SK-N-SH treated with all-trans-retinoic acid at 6 μM for 48 hours (cell line): ENCODE data around the gene TNKS2.

Source experiments
- ATAC-seq: fragments of 200-7000 bp; cut with Tn5 transposase; 3 replicates; pipeline ENCODE4 v1.9.1; 2020; ENCODE audit warnings: mild to moderate bottlenecking, moderate library complexity
- ARNTL ChIP-seq: fragments of 450-650 bp; formaldehyde crosslinking; IDR thresholded peaks from 2 replicates; pipeline ENCODE4 v1.5.0; 2020; ENCODE audit warnings: low read depth, mild to moderate bottlenecking, moderate library complexity, borderline replicate concordance
- BACH2 ChIP-seq: fragments of 250-450 bp; sonication (Bioruptor Pico); IDR thresholded peaks from 2 replicates; pipeline ENCODE4 v1.9.0; 2021; ENCODE audit warnings: mild to moderate bottlenecking, borderline replicate concordance
- CSDC2 ChIP-seq: fragments of 250-450 bp; sonication (Bioruptor Pico); IDR thresholded peaks from 2 replicates; pipeline ENCODE4 v1.5.0; 2020; ENCODE audit warnings: mild to moderate bottlenecking, moderate library complexity
- ESRRG ChIP-seq: fragments of 250-450 bp; sonication (Bioruptor Pico); IDR thresholded peaks from 2 replicates; pipeline ENCODE4 v1.6.1; 2021; ENCODE audit warnings: mild to moderate bottlenecking
- GLIS3 ChIP-seq: fragments of 250-450 bp; sonication (Bioruptor Pico); IDR thresholded peaks from 2 replicates; pipeline ENCODE4 v1.5.0; 2020; ENCODE audit warnings: mild to moderate bottlenecking, moderate library complexity
- ISL1 ChIP-seq: fragments of 250-450 bp; sonication (Bioruptor Pico); IDR thresholded peaks from 2 replicates; pipeline ENCODE4 v2.1.2; 2022; ENCODE audit warnings: mild to moderate bottlenecking, moderate library complexity
- PATZ1 ChIP-seq: fragments of 250-450 bp; sonication (Bioruptor Pico); IDR thresholded peaks from 2 replicates; pipeline ENCODE4 v1.8.0; 2020; ENCODE audit warnings: mild to moderate bottlenecking, moderate library complexity, borderline replicate concordance
- PPARA ChIP-seq: fragments of 250-450 bp; sonication (Bioruptor Pico); IDR thresholded peaks from 2 replicates; pipeline ENCODE4 v1.5.0; 2020; ENCODE audit warnings: mild to moderate bottlenecking, borderline replicate concordance
- RARB ChIP-seq: fragments of 250-450 bp; sonication (Bioruptor Pico); IDR thresholded peaks from 2 replicates; pipeline ENCODE4 v1.8.0; 2021; ENCODE audit warnings: mild to moderate bottlenecking, moderate library complexity
- SNAI2 ChIP-seq: fragments of 250-450 bp; sonication (Bioruptor Pico); IDR thresholded peaks from 2 replicates; pipeline ENCODE4 v1.5.0; 2020; ENCODE audit warnings: mild to moderate bottlenecking, moderate library complexity
- TCF4 ChIP-seq: fragments of 250-450 bp; sonication (Bioruptor Pico); IDR thresholded peaks from 2 replicates; pipeline ENCODE4 v1.8.0; 2021; ENCODE audit warnings: mild to moderate bottlenecking, moderate library complexity, borderline replicate concordance
- TOX ChIP-seq: fragments of 250-450 bp; sonication (Bioruptor Pico); IDR thresholded peaks from 2 replicates; pipeline ENCODE4 v1.8.0; 2021; ENCODE audit warnings: mild to moderate bottlenecking, moderate library complexity, borderline replicate concordance
- TSHZ2 ChIP-seq: fragments of 250-450 bp; sonication (Bioruptor Pico); IDR thresholded peaks from 2 replicates; pipeline ENCODE4 v1.5.0; 2020; ENCODE audit warnings: mild to moderate bottlenecking, moderate library complexity
- ZFP3 ChIP-seq: fragments of 250-450 bp; sonication (Bioruptor Pico); IDR thresholded peaks from 2 replicates; pipeline ENCODE4 v1.5.0; 2020; ENCODE audit warnings: mild to moderate bottlenecking, moderate library complexity
- ZFP30 ChIP-seq: fragments of 450-650 bp; formaldehyde crosslinking; IDR thresholded peaks from 2 replicates; pipeline ENCODE4 v1.5.0; 2022; ENCODE audit warnings: mild to moderate bottlenecking, moderate library complexity
- ZNF565 ChIP-seq: fragments of 450-650 bp; formaldehyde crosslinking; conservative IDR thresholded peaks from 2 replicates; pipeline ENCODE4 v1.5.0; 2020; ENCODE audit warnings: low read depth, mild to moderate bottlenecking, moderate library complexity
- ZNF70 ChIP-seq: fragments of 450-650 bp; formaldehyde crosslinking; IDR thresholded peaks from 2 replicates; pipeline ENCODE4 v1.5.0; 2020; ENCODE audit warnings: mild to moderate bottlenecking, moderate library complexity
- ZNF8 ChIP-seq: fragments of 450-650 bp; formaldehyde crosslinking; IDR thresholded peaks from 2 replicates; pipeline ENCODE4 v1.5.0; 2020; ENCODE audit warnings: mild to moderate bottlenecking, moderate library complexity
- TF ChIP-seq, protein P1 (sequence below): fragments of 250-450 bp; sonication (Bioruptor Pico); IDR thresholded peaks from 2 replicates; pipeline ENCODE4 v1.5.1; 2020; ENCODE audit warnings: low read depth, mild to moderate bottlenecking, moderate library complexity
- TF ChIP-seq, protein P2 (sequence below): fragments of 250-450 bp; sonication (Bioruptor Pico); IDR thresholded peaks from 2 replicates; pipeline ENCODE4 v1.5.1; 2021; ENCODE audit warnings: mild to moderate bottlenecking, moderate library complexity
- TF ChIP-seq, protein P3 (sequence below): fragments of 250-450 bp; sonication (Bioruptor Pico); IDR thresholded peaks from 2 replicates; pipeline ENCODE4 v1.8.0; 2021; ENCODE audit warnings: low read depth, mild to moderate bottlenecking, moderate library complexity, borderline replicate concordance

TNKS2 gene

DNA sequence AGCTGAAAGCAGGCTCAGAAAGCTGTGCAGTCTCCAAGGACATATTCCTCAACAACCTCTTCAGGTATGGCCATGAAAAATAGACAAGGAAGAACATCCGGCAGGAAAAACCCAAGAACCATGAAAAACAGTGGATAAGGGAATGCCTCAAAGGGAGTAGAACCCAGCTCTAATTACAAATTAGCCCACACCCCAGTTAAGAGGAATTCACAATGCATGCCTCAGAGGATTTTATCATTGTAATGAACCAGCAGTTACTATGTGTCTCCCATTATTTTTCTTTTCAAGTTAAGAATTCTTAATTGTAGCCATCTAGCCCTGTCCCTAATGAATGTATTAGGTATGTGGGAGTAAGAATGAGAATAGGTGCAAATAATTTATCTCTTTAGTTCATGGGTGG is 19.7 kb upstream of the TNKS2 start:
- no peak for TF ChIP-seq ZFP30 (CRISPR knock-in tag)
- TF ChIP-seq, protein P1, sequence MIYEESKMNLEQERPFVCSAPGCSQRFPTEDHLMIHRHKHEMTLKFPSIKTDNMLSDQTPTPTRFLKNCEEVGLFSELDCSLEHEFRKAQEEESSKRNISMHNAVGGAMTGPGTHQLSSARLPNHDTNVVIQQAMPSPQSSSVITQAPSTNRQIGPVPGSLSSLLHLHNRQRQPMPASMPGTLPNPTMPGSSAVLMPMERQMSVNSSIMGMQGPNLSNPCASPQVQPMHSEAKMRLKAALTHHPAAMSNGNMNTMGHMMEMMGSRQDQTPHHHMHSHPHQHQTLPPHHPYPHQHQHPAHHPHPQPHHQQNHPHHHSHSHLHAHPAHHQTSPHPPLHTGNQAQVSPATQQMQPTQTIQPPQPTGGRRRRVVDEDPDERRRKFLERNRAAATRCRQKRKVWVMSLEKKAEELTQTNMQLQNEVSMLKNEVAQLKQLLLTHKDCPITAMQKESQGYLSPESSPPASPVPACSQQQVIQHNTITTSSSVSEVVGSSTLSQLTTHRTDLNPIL (CRISPR knock-in tag) = no peak
- no peak for TF ChIP-seq TOX (CRISPR knock-in tag)
- no peak for TF ChIP-seq PATZ1
- no peak for TF ChIP-seq BACH2 (CRISPR knock-in tag)
- TF ChIP-seq, protein P2, sequence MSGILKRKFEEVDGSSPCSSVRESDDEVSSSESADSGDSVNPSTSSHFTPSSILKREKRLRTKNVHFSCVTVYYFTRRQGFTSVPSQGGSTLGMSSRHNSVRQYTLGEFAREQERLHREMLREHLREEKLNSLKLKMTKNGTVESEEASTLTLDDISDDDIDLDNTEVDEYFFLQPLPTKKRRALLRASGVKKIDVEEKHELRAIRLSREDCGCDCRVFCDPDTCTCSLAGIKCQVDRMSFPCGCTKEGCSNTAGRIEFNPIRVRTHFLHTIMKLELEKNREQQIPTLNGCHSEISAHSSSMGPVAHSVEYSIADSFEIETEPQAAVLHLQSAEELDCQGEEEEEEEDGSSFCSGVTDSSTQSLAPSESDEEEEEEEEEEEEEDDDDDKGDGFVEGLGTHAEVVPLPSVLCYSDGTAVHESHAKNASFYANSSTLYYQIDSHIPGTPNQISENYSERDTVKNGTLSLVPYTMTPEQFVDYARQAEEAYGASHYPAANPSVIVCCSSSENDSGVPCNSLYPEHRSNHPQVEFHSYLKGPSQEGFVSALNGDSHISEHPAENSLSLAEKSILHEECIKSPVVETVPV = no peak
- TF ChIP-seq SNAI2 (CRISPR knock-in tag) = no peak
- no peak for TF ChIP-seq ZFP3
- TF ChIP-seq ESRRG (CRISPR knock-in tag) = no peak
- no peak for TF ChIP-seq GLIS3 (CRISPR knock-in tag)
- TF ChIP-seq ZNF70 (CRISPR knock-in tag) = no peak
- TF ChIP-seq ARNTL (CRISPR knock-in tag) = no peak
- TF ChIP-seq TCF4 = no peak
- TF ChIP-seq RARB (CRISPR knock-in tag) = no peak
- no peak for TF ChIP-seq ISL1
- TF ChIP-seq CSDC2 (CRISPR knock-in tag) = no peak
- TF ChIP-seq ZNF565 (CRISPR knock-in tag) = no peak
- TF ChIP-seq ZNF8 = no peak
- TF ChIP-seq, all 23 proteins: peak for 0
- no peak for ATAC-seq

DNA sequence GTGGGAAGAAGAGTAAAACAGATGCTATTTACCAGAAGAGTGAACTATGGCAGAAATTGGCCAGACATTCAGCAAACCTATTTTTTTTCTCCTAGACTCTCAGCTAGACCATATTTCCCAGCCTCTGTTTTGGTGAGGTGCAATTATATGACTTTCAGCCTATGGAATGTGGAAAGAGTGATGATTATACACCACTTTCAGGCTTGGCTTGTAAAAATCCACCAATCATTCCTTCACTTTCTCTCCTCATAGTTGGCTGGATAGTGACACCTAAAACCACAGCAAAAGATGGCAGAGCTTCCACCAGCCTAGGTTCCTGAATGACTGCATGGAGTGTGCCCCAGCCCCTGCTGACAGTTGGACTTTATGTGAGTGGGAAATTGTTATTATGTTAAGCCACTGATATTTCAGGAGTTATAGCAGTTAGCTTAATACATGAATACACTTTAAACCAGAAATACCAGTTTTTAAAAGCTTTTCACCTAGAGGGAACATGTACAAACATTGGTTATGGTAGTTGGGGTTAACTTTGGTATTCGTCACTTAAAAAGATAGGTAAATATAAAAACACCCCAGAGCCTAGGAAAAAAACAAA is 19.1 kb upstream of the TNKS2 start:
- TF ChIP-seq PATZ1 (no peak), SNAI2 (CRISPR knock-in tag) (no peak), PPARA (no peak), RARB (CRISPR knock-in tag) (no peak), ZNF565 (CRISPR knock-in tag) (no peak), GLIS3 (CRISPR knock-in tag) (no peak), ESRRG (CRISPR knock-in tag) (no peak), TCF4 (no peak), ZNF70 (CRISPR knock-in tag) (no peak), BACH2 (CRISPR knock-in tag) (no peak), ARNTL (CRISPR knock-in tag) (no peak), TSHZ2 (CRISPR knock-in tag) (no peak), ZNF8 (no peak), CSDC2 (CRISPR knock-in tag) (no peak), ZFP30 (CRISPR knock-in tag) (no peak)
- TF ChIP-seq, protein P3, sequence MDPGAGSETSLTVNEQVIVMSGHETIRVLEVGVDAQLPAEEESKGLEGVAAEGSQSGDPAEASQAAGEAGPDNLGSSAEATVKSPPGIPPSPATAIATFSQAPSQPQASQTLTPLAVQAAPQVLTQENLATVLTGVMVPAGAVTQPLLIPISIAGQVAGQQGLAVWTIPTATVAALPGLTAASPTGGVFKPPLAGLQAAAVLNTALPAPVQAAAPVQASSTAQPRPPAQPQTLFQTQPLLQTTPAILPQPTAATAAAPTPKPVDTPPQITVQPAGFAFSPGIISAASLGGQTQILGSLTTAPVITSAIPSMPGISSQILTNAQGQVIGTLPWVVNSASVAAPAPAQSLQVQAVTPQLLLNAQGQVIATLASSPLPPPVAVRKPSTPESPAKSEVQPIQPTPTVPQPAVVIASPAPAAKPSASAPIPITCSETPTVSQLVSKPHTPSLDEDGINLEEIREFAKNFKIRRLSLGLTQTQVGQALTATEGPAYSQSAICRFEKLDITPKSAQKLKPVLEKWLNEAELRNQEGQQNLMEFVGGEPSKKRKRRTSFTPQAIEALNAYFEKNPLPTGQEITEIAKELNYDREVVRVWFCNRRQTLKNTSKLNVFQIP (CRISPR knock-in tag) = no peak
- TF ChIP-seq, protein P1 (CRISPR knock-in tag) = no peak
- TF ChIP-seq, protein P2 = no peak
- no peak for ATAC-seq
